DMS 273 (cell line): ENCODE data around the gene PC.
"Not testable (repeated sequence)": the region's sequence is repeated elsewhere in the genome, so short reads cannot be mapped to it uniquely, and the experiment has no call there.

ENCODE experiments used
- DNase-seq: peaks from one replicate; lab custom pipeline; 2025; ENCODE audit not compliant: unreplicated experiment; lab: John Stamatoyannopoulos, UW

The PC gene

DNA sequence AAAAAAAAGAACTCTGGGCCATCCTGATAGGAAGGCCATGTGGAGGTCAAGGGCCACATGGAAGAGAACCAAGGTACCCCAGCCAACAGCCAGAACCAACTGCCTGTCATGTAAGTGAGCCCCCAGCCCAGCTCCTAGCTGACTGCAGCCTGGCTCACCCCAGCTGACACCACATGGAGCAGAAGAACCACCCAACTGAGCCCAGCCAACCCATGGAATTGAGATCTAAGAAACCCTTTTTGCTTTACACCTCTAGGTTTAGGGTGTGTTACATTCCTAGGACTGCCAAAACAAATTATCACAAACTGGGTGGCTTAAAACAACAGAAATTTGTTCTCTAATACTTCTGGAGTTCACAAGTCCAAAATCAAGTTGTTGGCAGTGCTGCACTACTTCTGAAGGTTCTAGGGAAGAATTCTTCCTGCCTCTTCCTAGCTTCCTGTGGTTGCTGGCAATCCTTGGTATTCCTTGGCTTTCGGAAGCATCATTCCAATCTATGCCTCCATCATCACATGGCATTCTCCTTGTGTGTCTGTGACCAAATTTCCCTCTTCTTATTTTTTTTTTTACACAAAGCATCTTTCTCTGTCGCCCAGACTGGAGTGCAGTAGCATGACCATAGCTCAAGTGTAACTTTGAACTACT, 21.3 kb upstream of the PC start:
- no peak for DNase-seq

DNA sequence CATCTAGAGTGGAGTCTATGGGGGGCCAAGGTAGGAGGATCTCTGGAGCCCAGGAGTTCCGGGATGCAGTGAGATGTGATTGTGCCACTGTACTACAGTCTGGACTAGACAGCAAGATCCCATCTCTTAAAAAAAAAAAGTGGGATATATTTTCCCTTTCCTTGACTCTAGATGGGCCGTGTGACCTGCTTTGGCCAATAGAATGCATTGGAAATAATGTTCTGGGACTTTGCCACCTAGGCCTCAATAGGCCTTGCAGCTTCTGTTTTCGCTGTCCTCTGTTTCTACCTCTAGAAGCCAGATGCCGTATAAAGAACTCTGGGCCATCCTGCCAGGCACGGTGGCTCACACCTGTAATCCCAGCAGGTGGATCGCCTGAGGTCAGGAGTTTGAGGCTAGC, 20.5 kb upstream of the PC start:
- DNase-seq: no peak

DNA sequence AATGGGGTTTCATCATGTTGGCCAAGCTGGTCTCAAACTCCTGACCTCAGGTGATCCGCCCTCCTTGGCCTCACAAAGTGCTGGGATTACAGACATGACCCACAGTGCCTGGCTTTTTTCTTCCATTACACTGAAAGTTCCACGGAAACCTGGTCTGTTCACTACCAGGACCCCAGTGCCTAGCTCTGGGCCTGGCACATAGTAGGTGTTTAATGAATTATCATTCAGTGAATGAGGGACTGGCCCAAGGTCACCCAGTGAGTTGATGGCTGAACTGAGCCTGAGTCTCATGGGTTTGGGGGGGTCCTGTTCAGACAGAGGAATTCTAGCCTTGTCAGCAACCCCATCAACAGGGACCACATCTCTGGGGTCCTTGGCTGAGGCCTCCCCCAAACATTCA, 20.0 kb upstream of the PC start:
- DNase-seq: no peak

DNA sequence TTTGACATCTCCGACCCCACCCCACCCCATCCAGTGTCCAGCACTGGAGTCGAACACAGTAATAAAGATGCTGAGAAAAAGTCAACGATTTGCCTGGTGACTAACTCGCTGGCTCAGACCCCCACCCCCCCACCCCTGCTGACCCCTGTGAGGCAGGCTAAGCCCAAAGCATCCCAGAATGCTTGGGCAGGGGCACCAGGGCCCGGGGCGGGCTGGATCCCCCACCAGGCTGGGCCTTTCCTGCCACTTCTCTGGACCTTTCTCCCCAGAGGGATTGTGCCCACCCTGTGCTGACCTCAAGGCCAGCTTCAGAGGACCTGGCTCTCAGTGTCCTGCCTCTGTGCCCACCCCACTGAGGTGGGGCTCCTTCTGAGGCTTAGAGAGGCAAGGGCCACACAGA, 18.7 kb upstream of the PC start:
- DNase-seq: no peak

DNA sequence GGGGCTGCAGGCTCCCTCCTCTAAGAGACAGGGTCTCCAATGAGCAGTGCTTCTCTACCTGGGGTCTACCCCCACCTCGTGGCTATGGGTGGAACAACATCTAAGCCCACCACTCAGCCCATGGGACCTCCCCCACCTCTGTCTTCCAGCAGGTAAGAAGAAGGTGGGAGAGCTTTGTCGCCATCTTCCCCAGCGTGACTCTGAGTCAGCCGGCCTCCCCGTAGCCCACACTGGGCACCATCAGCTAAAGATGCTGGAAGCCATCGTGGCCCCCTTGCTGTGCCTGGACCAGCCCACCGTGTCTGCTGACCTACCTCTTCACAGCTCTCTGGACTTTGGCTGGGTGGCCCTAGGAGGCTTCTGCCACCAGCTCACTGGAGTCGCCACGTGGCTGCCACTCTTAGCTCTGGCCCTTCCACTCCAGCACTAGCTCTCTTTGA, 17.9 kb upstream of the PC start:
- peak; percentile 45 for DNase-seq

DNA sequence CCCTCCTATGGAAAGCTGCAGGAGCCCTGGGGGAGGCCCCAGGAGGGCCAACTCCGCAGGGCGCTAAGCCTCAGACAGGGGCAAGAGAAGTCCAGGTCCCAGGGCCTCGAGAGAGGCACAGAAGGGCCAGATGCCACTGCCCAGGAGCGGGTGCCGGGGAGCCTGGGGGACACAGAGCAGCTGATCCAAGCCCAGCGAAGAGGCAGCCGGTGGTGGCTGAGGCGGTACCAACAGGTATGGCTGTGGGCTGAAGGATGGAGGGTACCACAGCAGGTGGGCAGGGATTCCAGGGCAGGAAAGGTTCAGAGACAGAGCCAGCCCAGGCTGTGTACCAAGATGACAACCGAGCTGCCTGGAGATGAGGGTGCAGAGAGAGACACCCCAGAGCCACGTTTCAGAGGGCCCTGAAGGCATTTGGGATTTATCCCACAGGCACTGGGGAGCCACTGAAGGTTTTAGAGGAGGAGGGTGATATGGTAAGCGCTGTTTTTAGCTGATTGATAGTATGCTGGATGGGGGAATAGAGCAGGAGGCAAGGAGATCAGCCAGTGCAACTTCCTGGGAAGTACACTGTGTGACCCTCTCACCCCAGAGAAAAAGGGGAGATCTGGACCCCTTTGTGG, 17.3 kb upstream of the PC start:
- DNase-seq: no peak

DNA sequence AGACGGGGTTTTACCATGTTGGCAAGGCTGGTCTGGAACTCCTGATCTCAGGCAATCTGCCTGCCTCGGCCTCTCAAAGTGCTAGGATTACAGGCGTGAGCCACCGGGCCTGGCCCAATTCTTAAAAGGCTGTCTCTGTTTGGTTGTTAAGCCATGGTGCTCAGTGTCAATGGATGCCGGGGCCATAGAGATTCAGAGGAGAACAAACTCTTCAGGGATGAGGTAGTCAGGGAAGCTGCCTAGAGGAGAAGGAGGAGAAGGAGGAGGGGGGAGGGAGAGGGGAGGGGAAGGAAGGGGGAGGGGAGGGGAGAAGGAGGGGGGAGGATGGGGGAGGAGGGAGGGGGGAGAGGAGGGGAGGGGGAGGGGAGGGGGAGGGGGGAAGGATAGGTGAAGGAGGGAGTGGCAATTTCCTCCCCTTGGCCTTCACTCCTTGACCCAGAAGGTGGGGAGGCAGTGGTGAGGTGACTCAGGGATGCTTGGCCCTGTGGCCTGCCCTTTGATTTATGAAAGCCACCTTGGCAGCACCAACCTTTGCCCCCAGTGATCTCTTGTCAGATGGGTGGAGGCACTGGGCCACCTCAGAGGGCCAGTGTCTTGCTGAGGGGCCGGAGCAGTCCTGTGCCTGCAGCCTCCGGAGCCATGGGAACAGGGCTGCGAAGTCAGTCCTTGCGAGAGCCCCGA, 16.7 kb upstream of the PC start, which contains the start of gene C11orf86:
TSS of gene C11orf86 (plus strand) at position 581 of the 681 bp plus-strand sequence. CDS start at position 640, 59 bp downstream.
- DNase-seq: no peak

DNA sequence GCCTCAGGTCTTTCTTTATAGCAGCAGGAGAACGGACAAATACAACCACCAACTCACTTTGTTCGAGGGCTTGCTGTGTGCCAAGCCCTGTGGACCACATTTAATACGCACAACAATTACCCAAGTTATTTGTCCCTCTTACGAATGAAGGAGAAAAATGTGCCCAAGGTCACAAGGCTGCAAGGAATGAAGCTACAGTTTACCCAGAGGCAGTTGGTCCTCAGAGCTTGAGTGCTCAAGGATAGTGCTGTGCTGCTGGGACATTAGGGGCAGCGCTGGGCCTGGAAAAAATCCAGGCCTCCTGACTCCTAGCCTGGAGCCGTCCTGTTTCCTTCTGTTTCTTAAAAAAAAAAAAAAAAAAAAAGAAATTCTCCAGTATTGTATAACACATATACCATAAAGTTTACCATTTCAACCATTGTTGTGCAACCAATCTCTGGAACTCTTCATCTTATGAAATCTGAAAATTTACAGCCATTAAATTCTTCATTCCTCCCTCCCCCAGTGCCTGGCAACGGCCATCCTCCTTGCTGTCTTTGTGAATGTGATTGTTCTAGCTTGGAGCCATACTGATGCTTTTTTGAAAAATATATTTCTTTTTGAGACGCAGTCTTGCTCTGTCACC, 15.9 kb upstream of the PC start:
- no peak for DNase-seq

DNA sequence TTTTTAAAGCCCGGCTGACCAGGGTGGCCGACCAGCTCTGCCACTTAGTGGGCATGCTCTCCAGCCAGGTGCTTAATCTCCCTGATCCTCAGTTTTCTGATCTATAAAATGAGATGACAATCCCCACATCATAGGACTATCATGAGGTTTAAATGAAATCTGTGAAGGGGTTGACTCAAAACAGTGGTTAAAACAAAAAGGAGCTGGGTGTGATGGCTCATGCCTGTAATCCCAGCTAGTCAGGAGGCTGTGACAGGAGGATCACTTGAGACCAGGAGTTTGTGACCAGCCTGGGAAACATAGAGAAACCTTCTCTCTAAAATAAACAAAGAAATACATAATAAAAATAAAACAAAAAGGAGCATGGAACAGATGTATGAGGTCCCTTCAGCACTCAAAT, 13.3 kb upstream of the PC start:
- no peak for DNase-seq

DNA sequence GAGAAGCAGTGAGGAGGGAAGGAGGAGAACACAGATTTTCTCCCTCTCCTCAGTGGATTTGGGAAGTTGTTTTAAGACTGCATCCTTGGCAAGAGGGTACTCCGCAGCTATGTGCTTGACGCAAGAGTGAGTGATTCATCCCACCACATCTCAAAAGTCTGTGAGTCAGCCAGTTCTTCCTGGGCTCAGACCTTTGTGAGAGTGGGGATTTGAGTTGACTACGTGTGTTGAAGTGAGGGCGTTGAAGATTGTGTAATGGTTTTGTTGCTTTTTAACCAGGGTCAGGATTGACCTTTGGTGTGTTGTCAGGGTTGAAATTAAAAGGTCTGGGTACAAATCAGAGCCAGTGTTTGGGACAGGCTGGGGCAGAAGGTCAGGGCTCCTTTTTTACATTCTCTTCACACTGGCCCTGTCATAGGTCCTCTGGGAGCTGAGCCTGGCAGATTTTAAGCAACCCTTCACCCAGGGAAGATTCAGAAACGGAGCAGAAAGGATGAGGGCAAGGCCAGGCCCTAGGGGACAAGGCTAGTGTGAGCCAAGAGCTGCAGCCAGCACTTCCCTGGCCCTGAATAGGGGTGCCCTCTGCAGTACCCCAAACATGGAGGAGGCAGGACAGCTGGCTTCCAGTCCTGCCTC, 12.7 kb upstream of the PC start:
- DNase-seq: no peak

DNA sequence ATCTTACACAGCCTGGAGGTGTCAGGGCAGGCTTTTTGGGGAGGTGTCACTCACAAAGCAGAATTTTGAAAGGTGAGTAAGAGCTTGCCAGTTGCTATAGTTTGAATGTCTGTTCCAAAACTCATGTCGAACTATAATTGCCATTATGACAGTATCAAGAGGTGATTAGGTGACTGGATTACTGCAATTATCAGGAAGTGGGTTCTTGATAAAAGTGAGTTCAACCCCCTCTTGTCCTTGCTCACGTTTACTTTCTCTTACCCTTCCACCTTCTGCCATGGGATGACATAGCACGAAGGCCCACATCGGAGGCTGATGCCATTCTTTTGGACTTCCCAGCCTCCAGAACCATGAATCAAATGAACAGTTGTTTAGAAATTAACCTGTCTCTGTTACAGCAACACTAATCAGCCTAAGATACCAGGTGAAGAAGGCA, 12.2 kb upstream of the PC start:
- DNase-seq: no peak

DNA sequence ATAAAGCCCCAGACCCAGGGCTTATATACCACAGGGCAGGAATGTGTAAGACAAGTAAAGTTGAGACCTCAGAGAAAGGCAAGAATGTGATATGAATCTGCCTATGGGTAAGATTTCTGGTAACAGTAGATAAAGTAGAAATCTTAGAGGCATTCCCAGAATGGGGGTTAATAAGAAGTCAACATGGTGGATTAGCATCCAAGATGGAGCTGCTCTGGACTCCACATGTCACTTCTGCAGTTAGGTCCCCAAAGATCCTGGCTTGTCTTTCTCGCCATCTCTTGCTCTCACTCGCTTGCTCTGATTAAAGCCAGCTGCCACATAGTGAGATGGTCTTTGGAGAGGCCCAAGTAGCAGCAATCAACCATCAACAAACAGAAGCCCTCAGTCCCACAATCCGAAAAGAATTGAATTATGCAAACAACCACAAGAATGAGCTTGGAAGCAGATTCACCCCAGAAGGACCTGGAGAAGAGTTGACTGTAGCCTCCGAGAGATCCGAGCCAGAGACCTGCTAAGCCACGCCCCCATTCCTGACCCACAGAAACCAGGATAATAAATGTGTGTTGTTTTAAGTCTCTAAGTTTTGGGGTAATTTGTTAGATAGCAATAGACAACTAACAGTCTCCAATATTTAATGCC, 11.5 kb upstream of the PC start:
- DNase-seq: no peak

DNA sequence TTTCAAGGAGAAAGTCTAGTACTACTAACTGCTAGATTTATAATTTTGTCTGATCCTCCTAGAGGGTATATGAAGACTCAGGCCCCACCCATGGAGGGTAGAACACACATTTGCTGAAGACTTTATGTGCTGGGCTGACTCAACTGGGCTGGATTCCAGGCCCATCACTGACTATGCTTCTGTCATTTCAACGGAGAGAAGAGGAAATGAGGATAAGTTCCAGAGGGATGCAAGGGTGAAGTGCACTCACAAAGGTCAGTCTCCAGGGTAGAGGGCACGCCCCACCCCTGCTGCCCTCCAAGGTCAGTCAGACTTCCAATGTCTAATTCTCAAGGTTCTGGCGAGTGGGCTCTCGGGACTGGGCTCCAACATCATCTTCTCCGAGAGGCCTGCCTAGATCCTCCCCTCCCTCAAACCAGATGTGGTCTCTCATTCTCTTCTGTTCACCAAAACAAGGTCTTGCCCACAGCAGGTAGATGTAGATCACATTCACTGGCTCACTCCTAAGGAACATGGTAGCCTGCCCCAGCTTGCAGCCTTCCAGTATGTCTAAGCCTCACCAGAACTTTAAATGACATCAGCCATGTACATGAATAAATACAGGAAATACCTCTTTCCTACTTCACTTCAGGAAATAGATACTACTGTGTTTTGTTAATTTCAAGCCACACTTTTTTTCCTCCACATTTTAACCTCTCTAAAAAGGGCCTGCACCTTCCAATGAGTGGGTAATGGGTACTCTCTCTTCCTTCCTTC, 9.7 kb upstream of the PC start:
- DNase-seq: no peak

DNA sequence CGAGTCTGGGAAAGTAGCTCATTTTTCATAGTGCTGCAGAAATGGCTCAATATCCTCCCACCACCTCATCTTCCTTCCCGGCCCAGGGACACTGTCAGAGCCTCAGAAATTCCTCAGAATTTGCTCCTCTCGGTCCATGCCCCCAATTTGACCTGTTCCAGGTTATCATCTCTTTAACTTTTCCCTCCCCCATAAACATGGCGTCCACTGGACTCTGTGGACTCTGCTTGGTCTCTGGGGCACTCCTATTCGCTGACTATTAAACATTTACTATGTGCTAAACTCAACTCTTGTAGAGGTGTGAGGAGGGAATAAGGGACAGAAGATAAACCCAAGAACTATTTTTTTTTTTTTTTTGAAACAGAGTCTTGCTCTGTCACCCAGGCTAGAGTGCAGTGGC, 8.2 kb upstream of the PC start:
- DNase-seq: no peak

DNA sequence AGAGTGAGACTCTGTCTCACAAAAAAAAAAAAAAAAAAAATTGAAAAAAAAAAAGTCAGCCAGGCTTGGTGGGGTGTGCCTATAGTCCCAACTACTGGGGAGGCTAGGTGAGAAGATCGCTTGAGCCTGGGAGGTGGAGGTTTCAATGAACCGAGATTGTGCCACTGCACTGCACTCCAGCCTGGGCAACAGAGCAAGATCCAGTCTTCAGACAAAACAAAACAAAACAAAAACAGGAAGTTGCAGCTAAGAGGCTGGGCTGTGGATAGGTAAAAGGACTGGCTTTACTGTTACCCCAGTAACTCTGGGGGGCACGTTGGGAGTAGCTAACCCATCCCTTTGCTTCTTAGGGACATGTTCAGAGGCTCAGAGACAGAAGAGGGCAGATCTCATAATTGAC, 6.3 kb upstream of the PC start:
- no peak for DNase-seq

DNA sequence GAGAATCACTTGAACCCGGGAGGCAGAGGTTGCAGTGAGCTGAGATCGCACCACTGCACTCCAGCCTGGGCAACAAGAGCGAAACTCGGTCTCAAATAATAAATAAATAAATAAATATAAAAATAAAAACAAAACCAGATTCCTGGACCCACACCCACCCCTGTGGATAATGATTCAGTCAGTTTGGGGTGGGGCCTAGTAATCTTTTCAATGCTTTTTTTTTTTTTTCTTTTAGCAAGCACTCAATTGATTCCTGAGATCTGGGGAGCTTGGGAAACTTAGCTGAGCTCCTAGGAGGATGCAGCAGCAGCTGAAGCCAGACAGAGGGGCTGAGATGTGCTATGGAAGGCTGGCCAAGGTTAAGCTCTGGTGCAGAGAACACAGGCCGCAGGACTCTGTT, 4.6 kb upstream of the PC start:
- no peak for DNase-seq

DNA sequence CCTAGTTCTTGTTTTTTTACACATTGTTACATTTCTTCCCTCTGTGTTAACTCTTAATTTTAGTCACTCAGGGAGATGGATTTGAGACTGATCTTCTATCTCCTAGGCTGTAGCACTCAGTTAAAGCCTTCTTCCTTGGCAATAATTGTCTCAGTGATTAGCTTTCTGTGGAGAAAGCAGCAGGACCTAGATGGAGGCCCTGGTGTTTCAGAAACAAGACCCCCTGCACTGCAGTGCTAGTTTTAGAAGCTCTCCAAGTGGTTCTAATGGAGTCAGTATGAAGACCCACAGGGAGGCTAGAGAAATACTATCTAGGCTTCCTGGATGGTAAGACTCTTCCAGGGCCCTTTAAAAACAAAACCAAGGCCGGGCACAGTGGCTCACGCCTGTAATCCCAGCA, 4.1 kb upstream of the PC start:
- DNase-seq: no peak

DNA sequence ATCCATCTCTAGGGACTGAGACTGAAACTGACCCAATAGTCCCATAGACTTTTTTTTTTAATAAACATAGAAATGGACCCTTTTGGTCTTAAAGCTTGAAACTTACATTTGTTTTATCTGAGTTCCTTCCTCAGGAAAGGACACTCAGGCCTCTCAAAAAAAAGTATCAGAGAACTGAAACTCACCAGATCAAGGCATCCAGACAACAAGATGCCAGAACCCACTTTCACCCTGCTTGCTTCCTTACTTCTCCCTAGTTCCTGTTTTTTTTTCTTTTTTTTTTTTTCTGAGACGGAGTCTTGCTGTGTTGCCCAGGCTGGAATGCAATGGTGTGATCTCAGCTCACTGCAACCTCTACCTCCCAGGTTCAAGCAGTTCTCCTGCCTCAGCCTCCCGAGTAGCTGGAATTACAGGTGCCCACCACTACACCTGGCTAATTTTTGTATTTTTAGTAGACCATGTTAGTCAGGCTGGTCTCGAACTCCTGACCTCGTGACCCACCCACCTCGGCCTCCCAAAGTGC, 3.6 kb upstream of the PC start:
- not testable (repeated sequence) for DNase-seq

DNA sequence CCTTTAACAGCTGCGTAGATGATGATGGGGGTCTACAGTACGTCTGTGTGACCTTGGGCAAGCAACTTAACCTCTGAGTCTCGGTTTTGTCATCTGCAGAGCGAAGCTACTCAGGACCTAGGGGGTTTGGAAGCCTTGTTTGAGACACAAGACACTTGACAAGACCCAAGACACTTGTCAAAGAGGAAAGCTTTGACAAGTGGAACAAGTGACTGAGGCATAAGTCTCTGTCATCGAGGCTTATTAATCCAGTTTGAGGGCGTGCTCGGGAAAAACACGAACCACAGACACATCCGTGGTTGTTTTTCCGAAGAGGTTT, 732 bp upstream of the PC start:
- no peak for DNase-seq

DNA sequence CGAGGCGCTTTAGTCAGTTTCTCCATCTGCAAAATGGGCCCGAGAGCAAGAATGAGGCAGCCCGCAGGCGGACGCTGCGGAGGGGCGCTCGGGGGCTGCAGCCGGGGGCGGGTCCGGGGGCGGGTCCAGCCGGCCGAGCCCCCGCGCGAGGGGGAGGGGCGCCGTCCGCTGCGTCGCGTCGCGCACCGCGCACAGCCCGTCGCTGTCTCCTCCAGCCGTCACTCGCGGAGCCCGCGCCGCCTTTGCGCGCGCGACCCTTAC, 282 bp downstream of the PC start:
- no peak for DNase-seq
